ENCODE measurements around the gene PUS1. TPM values are rescaled to one million over a fixed set of nuclear protein-coding genes. Genes with fewer than 3 reads are reported as not detected.

PUS1 gene
- total and polyA plus RNA-seq, 2 of the 4 experiments (the other 2 are of a cell fraction) = 14.0 to 36.7 TPM

GRCh38 chr12:131915823-131916222 lies 13.3 kb upstream of the PUS1 start:
- intact Hi-C loops (cut with micrococcal nuclease) = no loop called here
- Histone ChIP-seq H4K5ac (ENCODE audit: low read depth, low read length) (no peak overlapping the region), H3K4me2 (ENCODE audit: low read depth, low read length) (no peak overlapping the region), H2BK20ac (ENCODE audit: low read depth, low read length) (no peak overlapping the region), H3K9me1 (ENCODE audit: insufficient read depth, low read length) (no peaks in the 10 kb centered on the region), H3K27ac (ENCODE audit: insufficient read depth, low read length) (no peak overlapping the region), H3K14ac (replicated peaks; ENCODE audit: low read depth, low read length) (no peak overlapping the region), H2BK120ac (ENCODE audit: low read depth, low read length) (no peak overlapping the region), H3K56ac (ENCODE audit: extremely low read depth, insufficient read depth, low read length) (no peak overlapping the region), H2AFZ (replicated peaks; ENCODE audit: low read length, poor library complexity) (no peak overlapping the region), H4K91ac (ENCODE audit: insufficient read depth, low read depth, low read length) (no peak overlapping the region), H4K8ac (ENCODE audit: low read depth in 2 of 2, low read length in 2 of 2) (no peak overlapping the region), H3K4me1 (ENCODE audit: control insufficient read depth, insufficient read depth, low read length) (peaks cover 9% of the 10 kb centered on the region), H4K20me1 (ENCODE audit: insufficient read depth, low read length) (peaks cover 14% of the 10 kb centered on the region; the same call in 1 of the 2 replicates), H3K9ac (ENCODE audit: low read depth, low read length) (no peak overlapping the region), H2BK5ac (ENCODE audit: low read depth, low read length, poor library complexity, severe bottlenecking) (no peak overlapping the region), H2BK15ac (ENCODE audit: low read depth, low read length) (no peak overlapping the region), H3K79me1 (ENCODE audit: low read depth in 1 of 2, low read length in 2 of 2) (0 out of 4 replicates have a peak, but pooled peaks cover 0 to 10% of the 10 kb centered on the region in 2 experiments), H3K36me3 (ENCODE audit: control insufficient read depth, insufficient read depth, low read length) (peaks cover 72% of the 10 kb centered on the region), H3K4ac (ENCODE audit: low read depth, low read length) (no peak overlapping the region), H3K27me3 (ENCODE audit: control insufficient read depth, insufficient read depth, low read length) (no peaks in the 10 kb centered on the region), H3K4me3 (ENCODE audit: insufficient read depth, low read depth, low read length) (no peak overlapping the region), H2AK5ac (ENCODE audit: low read depth, low read length) (no peak overlapping the region), H3K9me3 (ENCODE audit: control insufficient read depth, insufficient read depth, low read length) (no peaks in the 10 kb centered on the region), H3K23ac (ENCODE audit: low read depth, low read length) (no peak overlapping the region), H3K18ac (ENCODE audit: low read depth, low read length) (no peak overlapping the region), H2AK9ac (replicated peaks; ENCODE audit: low read depth, low read length, poor library complexity) (no peak overlapping the region)
- ChIA-PET CTCF (no interaction called here), POLR2A (ENCODE audit: unreplicated experiment) (no interaction called here)
- no TSS peak for BruUV-seq (replicated peaks)
- dilution Hi-C loops (cut with HindIII; ENCODE audit: low sequenced_read_pairs, unreplicated experiment) = no loop called here
- in situ Hi-C loops (cut with MboI; ENCODE audit: low sequenced_read_pairs) = no loop called here
- WGBS, 2 experiments (ENCODE audit: extremely low coverage in 2 of 2, insufficient read length in 1 of 2) = 92% methylated on average over 13 of the region's 21 CpGs; no CpG with 5 or more reads in 1 of the 2 experiments
- ATAC-seq (ENCODE audit: low read depth) (no peak), DNase-seq (no peak)
- TF ChIP-seq CTCF (conservative IDR thresholded peaks at IDR 0.05; ENCODE audit: low read depth, low read length) = no peak

Data from IMR-90 (cell line).